ENCODE results near the gene SLC44A2. TPM values are rescaled to one million over a fixed set of nuclear protein-coding genes. Genes with fewer than 3 reads are reported as not detected.

Gene SLC44A2
- total RNA-seq, 1 experiment from 2014 or later: 6.2 TPM

GRCh38 chr19:10582091-10582490 is 43.3 kb upstream of the SLC44A2 start:
- H3K27ac Mint-ChIP-seq (ENCODE audit: low read depth, unreplicated experiment): no peak overlapping the region
- no peak for TF ChIP-seq CTCF (IDR thresholded peaks at IDR 0.05; ENCODE audit: unreplicated experiment)
- no peaks in the 10 kb centered on the region for H3K4me1 Mint-ChIP-seq (ENCODE audit: insufficient read depth, unreplicated experiment)
- H3K36me3 Mint-ChIP-seq (ENCODE audit: insufficient read depth, unreplicated experiment): peaks cover 10% of the 10 kb centered on the region
- peaks cover 7% of the 10 kb centered on the region for H3K27me3 Mint-ChIP-seq (ENCODE audit: insufficient read depth, unreplicated experiment)
- H3K4me3 Mint-ChIP-seq (ENCODE audit: unreplicated experiment): no peak overlapping the region
- no peaks in the 10 kb centered on the region for H3K9me3 Mint-ChIP-seq (ENCODE audit: unreplicated experiment)
- CTCF ChIA-PET: interaction anchor here (0.6 to 9.3 kb wide), 34 partner anchors 7 to 454 kb away, joined by 3 to 248 read pairs (median 8); partner anchors contain the start of gene QTRT1
- intact Hi-C loops (cut with micrococcal nuclease): no loop called here
- POLR2A ChIA-PET: interaction anchor here (0.7 to 1.3 kb wide), 4 partner anchors 13 to 1035 kb away, joined by 3 read pairs; no protein-coding TSS in a partner anchor
- no peak for DNase-seq (ENCODE audit: unreplicated experiment)
- no TSS peak for BruUV-seq (replicated peaks)

GRCh38 chr19:10583036-10583776 is 42.1 kb upstream of the SLC44A2 start:
- intact Hi-C loops (cut with micrococcal nuclease): no loop called here
- ChIA-PET CTCF (interaction anchor here (0.5 to 9.3 kb wide), 6 partner anchors 12 to 83 kb away, joined by 3 to 248 read pairs (median 8); no protein-coding TSS in a partner anchor), POLR2A (no interaction called here)
- BruUV-seq (replicated peaks): no TSS peak
- DNase-seq (ENCODE audit: unreplicated experiment): no peak
- Mint-ChIP-seq H3K4me1 (ENCODE audit: insufficient read depth, unreplicated experiment) (peaks cover 7% of the 10 kb centered on the region), H3K27me3 (ENCODE audit: insufficient read depth, unreplicated experiment) (peaks cover 18% of the 10 kb centered on the region), H3K36me3 (ENCODE audit: insufficient read depth, unreplicated experiment) (peaks cover 6% of the 10 kb centered on the region), H3K4me3 (ENCODE audit: unreplicated experiment) (no peak overlapping the region), H3K27ac (ENCODE audit: low read depth, unreplicated experiment) (no peak overlapping the region), H3K9me3 (ENCODE audit: unreplicated experiment) (peaks cover 7% of the 10 kb centered on the region)
- TF ChIP-seq CTCF (IDR thresholded peaks at IDR 0.05; ENCODE audit: unreplicated experiment): no peak

DNA sequence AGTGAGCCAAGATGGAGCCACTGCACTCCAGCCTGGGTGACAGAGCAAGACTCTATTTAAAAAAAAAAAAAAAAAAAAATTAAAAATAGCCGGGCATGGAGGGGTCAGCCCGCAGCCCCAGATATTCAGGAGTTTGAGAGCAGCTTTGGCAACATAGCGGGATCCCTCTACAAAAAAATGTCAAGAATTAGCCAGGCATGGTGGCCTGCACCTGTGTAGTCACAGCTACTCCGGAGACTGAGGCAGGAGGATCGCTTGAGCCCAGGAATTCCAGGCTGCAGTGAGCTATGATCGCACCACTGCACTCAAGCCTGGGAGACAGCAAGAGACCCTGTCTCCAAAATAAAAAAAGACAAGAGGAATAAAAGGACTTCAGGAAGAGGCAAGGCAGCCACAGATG is 39.0 kb upstream of the SLC44A2 start:
- DNase-seq (ENCODE audit: unreplicated experiment): no peak
- ChIA-PET POLR2A (interaction anchor here (1.3 kb wide), 1 partner anchor 16 kb away, joined by 5 read pairs; no protein-coding TSS in a partner anchor), CTCF (interaction anchor here (0.6 to 9.3 kb wide), 4 partner anchors 25 to 402 kb away, joined by 4 to 248 read pairs (median 4); no protein-coding TSS in a partner anchor)
- H3K4me3 Mint-ChIP-seq (ENCODE audit: unreplicated experiment): peak overlapping the region; percentile 13
- BruUV-seq (replicated peaks): no TSS peak
- H3K36me3 Mint-ChIP-seq (ENCODE audit: insufficient read depth, unreplicated experiment): no peaks in the 10 kb centered on the region
- H3K27ac Mint-ChIP-seq (ENCODE audit: low read depth, unreplicated experiment): no peak overlapping the region
- peaks cover 7% of the 10 kb centered on the region for H3K4me1 Mint-ChIP-seq (ENCODE audit: insufficient read depth, unreplicated experiment)
- H3K9me3 Mint-ChIP-seq (ENCODE audit: unreplicated experiment): peaks cover 7% of the 10 kb centered on the region
- H3K27me3 Mint-ChIP-seq (ENCODE audit: insufficient read depth, unreplicated experiment): peaks cover 20% of the 10 kb centered on the region
- TF ChIP-seq CTCF (IDR thresholded peaks at IDR 0.05; ENCODE audit: unreplicated experiment): no peak
- intact Hi-C loops (cut with micrococcal nuclease): no loop called here

DNA sequence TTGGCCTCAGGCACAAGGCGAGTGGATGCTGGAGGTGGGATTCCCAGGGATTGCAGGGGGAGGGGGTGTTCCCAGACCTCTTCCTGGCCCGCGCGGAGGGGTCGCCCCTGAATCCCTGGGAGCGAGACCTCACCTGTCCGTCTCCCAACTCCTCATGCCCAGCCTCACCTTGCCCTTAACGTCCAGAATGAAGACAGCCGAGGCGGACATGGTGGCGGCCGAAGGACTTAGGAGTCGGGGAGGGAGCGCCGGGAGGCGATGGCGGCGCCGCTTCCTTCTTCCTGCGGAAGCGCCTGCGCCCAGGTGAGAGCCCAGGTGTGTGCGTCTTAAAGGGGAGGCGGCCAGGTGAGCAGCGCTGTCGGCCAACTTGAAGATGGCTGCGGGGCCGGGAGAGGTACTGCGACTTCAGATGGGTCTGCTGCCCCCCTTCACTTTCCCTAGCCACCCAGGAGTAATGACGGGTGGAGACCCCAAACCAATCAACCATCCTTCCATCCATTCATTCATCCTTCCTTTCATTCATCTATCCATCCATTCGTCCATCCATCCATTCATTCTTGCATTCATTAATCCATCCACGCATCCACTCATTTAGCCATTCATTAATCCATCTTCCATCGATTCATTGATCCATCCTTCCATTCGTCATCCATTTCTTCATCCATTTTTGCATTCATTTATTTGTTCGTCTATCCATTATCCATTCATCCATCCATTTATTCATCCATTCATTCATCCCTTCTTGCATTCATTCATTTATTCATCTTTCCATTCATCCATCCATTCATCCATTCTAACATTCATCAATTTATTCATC is 38.1 kb upstream of the SLC44A2 start, which contains the start of gene AP1M2:
Gene AP1M2 (minus strand): TSS at position 291 of the 817 bp plus-strand sequence. CDS start 81 bp downstream, at position 210.
- DNase-seq (ENCODE audit: unreplicated experiment): no peak
- Mint-ChIP-seq H3K9me3 (ENCODE audit: unreplicated experiment) (peaks cover 7% of the 10 kb centered on the region), H3K4me1 (ENCODE audit: insufficient read depth, unreplicated experiment) (peaks cover 7% of the 10 kb centered on the region), H3K36me3 (ENCODE audit: insufficient read depth, unreplicated experiment) (no peaks in the 10 kb centered on the region), H3K4me3 (ENCODE audit: unreplicated experiment) (peak within 1 kb of the TSS; percentile 13), H3K27me3 (ENCODE audit: insufficient read depth, unreplicated experiment) (peaks cover 20% of the 10 kb centered on the region), H3K27ac (ENCODE audit: low read depth, unreplicated experiment) (no peak within 1 kb of the TSS)
- no peak for TF ChIP-seq CTCF (IDR thresholded peaks at IDR 0.05; ENCODE audit: unreplicated experiment)
- intact Hi-C loops (cut with micrococcal nuclease): no loop called here
- ChIA-PET CTCF (interaction anchor here (9.3 kb wide), 1 partner anchor 57 kb away, joined by 248 read pairs; no protein-coding TSS in a partner anchor), POLR2A (no interaction called here)
- BruUV-seq (replicated peaks): no TSS peak

All from MCF 10A (cell line).